Suprapubic skin (tissue), 4 donors: ENCODE results near the gene TLCD2.

Source experiments
- CTCF ChIP-seq, 2 donors: fragments of 200-600 bp in 1 of 2; fragments of 450-650 bp in 1 of 2; sonication (generic) in 1 of 2; IDR thresholded peaks; one replicate each; pipeline ENCODE4 v1.5.1; 2016 to 2019; ENCODE audit warnings: antibody characterized with exemption in 2 of 2, mild to moderate bottlenecking in 1 of 2, moderate library complexity in 1 of 2
- POLR2A ChIP-seq, 2 donors: fragments of 450-650 bp; IDR thresholded peaks; one replicate each; pipeline ENCODE4 v1.6.1; 2017; ENCODE audit warnings: antibody characterized with exemption in 2 of 2, mild to moderate bottlenecking in 2 of 2, moderate library complexity in 2 of 2
- POLR2AphosphoS5 ChIP-seq, 3 donors: sonication (generic); formaldehyde crosslinking; IDR thresholded peaks; one replicate each; pipeline ENCODE4 v1.6.1; 2017; ENCODE audit warnings: antibody characterized with exemption in 3 of 3

- no peak for TF ChIP-seq CTCF (IDR thresholded peaks at IDR 0.05)
- TF ChIP-seq POLR2A (IDR thresholded peaks at IDR 0.05) = no peak
- no peak for TF ChIP-seq POLR2AphosphoS5 (IDR thresholded peaks at IDR 0.05)
Measured at GRCh38 chr17:1724869-1725641, 14.9 kb upstream of the TLCD2 start.
